GM21786 (cell line): ENCODE data around the gene ELAVL4.

ENCODE experiments used
- ATAC-seq: cut with Tn5 transposase; IDR thresholded peaks from one replicate; pipeline ENCODE4 v1.9.1; 2021; ENCODE audit not compliant: unreplicated experiment

Gene ELAVL4

DNA sequence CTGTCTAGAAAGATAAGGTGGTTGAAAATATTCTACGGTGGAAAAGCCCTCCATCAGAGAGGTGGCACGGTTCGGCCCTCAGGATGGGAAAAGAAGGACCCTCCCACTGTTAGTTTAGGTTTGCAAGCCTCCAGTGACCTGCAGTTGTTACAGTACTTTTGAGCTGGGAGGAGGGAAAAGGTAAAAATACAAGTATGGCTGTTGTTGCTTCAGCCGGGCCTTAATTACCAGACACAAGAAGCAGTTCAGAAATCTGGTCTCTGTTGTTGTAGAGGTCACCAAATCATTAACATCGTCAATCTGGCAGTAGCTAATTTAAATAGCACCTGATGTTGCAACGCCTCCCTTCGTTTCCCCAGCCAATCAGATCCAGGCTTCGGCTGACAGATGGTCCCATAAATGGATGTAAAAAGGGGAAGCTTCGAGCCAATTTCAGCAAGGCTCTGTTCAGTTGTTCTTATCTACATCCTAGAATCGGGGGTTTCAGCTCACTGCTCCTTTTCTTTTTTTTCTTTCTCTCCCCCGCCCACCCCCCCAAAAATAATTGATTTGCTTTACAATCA, at the start of gene ELAVL4:
Gene ELAVL4, plus strand, starts transcription at position 424 of the 563 bp plus-strand sequence. CDS start 270 bp downstream, outside the sequence.
- no peak for ATAC-seq

DNA sequence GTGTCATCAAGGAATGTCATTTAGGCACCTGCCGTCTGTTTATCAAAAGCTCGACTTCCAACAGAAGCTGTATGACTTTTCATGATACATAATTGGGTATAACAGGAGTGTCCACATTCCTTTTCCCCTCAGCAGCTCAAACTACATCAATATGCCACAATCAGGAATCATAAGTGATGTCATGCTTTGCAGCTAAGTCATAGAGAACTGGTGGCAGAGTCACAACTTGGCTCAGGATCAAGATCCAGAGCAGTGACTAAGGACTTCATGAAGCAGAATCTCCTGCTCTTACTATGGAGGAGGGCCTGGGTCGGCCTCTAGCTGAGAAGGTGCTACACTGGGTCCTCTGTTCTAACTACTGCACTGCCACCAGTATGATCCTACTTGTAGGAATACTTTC, 48.4 kb upstream of the ELAVL4 start:
- ATAC-seq = no peak

- ATAC-seq = no peak
Measured at GRCh38 chr1:50066806-50067205, 41.9 kb upstream of the ELAVL4 start.

DNA sequence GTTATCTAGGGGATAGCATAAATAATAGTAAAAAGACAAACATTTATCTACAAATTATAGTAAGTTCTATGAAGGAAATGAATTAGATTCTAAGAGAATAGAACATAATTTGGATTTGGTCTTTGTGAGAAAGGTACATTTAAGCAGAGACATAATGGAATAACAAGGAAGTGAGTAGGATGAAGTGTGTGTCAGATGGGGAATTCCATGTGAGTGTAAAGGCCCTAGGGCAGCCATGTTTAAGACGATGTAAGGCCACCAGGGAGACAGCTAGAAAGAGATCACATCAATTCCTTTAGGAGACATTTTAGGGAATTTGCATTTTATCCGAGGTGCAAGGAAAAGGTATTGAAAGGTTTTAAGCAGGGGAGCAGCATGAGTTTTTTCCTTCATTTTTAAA, 33.8 kb upstream of the ELAVL4 start:
- ATAC-seq = no peak

GRCh38 chr1:50077273-50077672, 31.4 kb upstream of the ELAVL4 start:
- no peak for ATAC-seq

DNA sequence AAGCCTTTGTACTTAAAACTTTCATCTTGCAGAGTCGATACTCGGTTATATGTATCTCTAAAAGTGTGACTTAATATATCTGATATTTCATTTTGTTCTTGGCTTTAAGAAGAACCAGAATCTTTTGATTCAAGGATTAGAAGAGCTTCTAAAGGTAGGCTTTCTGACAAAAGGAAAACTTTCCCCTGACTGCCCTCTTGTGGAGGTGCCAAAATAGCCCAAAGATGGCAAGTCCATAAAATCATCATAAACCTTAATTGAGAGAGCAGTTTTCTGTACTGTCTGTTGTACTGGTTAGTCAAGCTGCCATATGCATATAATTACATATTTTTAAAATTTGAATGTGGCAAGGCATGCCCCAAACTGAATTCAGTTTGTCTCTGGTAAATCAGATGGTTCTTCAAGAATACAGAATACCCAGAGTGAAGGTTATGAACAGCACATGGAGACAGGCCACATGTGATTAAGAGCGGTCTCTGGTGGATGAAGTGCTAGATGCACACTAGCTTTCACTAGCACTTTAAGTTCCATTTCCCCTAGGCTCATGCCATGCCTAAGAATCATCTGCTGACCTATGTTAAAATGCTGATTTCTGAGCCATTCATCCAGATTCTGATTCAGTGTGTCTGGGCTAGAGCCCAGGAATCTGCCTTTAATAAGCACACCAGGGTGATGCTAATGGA, 27.7 kb upstream of the ELAVL4 start:
- ATAC-seq = no peak

DNA sequence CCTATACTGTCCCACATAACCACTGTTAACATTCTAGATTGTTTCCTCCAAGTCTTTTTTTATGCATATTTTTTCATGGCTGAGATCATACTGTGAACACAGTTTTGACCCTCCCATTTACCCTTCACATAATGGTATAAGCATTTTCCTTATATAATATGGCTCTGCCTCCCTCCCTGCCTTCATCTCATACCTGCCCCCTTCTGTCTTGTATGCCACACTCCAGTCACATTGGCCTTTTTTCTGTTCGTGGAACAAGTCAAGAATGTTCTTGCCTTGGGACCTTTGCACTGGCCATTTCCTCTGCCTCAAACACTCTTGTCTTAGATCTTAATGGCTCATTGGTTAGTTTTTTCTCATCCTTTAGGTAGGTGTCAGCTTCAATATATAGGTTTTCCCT, 24.3 kb upstream of the ELAVL4 start:
- no peak for ATAC-seq

GRCh38 chr1:50091068-50091467, 17.7 kb upstream of the ELAVL4 start:
- no peak for ATAC-seq

GRCh38 chr1:50095716-50096115, 13.0 kb upstream of the ELAVL4 start:
- ATAC-seq = no peak

DNA sequence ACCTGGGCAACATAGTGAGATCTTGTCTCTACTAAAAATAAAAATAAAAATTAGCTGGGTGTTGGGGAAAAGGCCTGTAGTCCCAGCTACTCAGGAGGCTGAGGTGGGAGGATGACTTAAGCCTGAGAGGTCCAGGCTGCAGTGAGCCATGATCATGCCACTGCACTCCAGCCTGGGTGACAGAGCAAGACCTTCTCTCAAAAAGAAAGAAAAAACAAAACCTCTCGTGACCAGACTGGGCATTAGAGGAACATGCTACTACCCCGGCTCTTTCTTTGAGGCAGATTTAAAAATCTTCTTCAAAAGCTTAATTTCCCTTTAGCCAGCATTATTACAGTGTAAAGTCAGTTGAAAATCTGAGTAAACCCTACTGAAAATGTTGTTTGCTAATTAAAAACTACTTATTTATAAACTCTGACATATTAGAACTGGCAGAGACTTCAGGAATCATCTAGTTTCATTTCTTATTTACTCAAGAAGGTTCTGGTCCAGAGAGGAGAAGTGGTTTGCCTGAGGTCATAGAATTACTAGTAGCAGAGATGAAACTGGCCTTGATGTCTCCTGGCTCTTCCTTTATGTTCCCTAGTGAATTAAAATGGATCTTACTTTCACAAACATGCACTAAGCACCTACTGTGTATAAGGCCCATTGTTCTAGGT, 11.6 kb upstream of the ELAVL4 start:
- no peak for ATAC-seq

- no peak for ATAC-seq
Measured at GRCh38 chr1:50097791-50098190, 10.9 kb upstream of the ELAVL4 start.

- ATAC-seq = no peak
Measured at GRCh38 chr1:50098591-50099021, 10.1 kb upstream of the ELAVL4 start.

DNA sequence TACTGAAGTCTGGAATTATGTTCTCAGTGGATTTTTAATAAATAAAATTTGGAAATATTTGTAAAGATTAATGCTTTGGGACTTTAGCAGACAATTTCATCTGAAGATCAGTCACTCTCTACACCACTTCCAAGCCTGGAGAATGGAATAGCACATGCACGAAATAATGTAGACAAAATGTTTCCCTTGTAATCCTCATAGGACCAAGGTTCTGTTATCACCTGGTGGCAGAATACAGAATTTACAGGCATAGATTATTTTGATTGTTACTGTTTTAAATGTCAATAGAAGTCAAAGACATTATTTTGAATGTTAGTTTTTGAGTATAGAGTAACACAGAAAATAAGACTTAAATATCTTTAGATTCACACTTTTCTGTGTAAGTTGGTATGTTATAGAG, 9.1 kb upstream of the ELAVL4 start:
- ATAC-seq = no peak

DNA sequence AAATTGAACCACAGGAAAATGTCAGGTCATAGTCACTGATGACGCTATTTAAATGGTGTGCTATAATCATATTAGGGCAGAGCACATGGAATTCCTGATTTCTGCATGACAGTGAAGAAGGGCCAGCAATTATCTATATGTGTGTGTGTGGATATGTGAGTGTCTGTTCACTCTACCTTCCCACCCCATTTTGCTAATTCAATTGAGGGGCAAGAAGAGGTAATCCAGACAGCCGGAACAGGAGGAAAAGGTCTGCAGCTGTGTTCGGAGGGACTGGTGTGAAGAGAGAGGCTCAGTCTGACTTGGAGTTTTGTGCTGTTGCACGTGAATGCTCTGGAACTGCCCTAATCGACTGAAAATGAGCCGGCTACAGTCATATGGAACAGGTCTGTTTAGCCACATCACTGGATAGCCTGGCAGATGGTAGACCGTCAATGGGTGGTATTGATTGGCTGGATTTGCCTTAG, 5.1 kb upstream of the ELAVL4 start:
- ATAC-seq = no peak

GRCh38 chr1:50105433-50105832, 3.3 kb upstream of the ELAVL4 start:
- ATAC-seq = no peak

DNA sequence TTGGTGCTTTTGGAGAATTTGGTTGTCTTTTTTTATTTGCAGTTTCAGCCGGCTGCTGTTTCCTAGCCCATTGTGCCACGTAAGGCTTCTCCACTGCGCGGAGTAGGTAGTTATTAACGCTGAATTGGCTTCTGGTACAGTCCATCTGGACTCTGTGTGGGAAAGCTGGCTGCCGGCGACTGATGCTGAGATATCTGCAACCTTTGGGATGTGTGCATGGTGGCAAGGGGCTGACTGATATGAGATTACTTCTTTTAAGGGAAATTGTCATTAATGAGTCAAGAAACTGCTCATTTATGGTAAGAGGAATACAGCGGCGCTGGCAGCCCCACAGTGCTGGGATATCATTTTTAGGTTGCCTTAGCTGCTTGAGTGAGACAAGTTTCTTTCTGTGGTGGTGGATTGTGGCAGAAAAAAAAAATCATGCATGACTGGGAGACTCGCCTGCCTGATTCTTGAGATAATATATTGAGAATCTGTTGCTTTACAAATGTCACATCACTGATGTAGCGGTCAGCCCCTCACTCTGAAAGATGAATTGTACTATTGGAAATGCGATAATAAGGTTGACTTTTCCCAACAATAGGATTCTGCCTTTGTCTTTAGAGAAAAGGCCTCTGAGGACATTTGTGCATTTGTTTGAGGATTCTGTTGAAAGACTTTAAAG, 2.5 kb upstream of the ELAVL4 start:
- ATAC-seq = no peak

GRCh38 chr1:50109116-50109515, 396 bp downstream of the ELAVL4 start:
- no peak for ATAC-seq

DNA sequence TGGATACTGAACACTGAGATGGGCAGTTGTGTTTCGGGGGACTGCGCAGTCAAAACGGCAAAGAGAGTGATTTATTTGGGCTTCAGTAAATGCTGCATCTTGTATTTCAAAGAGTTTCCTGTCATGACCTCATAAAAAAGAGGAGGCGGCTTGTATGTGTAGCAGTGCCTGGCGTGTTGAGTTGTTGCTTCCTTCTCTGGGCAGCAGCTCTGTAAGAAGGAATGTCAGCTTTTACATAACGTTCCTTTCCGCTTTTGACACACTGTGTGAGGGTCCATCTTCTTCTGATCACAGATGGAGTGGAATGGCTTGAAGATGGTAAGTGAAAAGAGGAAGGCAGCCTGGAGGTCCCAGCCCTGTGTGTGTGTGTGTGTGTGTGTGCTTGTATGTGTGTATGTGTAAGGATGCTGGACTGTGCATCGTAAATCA, 941 bp downstream of the ELAVL4 start:
- no peak for ATAC-seq

DNA sequence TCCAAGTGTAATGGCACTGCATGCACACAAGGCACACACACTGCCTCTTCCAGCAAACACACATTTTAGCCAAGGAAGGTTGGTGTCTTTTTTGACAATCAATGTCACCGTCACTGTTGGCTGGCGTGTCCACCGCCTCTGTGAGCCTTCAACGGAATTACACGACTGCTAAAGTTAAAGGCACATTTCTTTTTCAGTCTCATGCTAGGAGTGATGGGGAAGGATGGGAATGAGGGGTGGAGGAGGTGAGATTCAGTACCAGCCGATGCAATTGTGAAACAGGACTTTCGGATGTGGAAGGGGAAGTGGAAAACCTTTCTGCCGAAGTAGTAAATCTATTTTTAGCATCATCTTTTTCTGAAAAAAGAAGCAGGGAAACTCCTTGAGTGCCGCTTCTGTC, 1.4 kb downstream of the ELAVL4 start:
- no peak for ATAC-seq

DNA sequence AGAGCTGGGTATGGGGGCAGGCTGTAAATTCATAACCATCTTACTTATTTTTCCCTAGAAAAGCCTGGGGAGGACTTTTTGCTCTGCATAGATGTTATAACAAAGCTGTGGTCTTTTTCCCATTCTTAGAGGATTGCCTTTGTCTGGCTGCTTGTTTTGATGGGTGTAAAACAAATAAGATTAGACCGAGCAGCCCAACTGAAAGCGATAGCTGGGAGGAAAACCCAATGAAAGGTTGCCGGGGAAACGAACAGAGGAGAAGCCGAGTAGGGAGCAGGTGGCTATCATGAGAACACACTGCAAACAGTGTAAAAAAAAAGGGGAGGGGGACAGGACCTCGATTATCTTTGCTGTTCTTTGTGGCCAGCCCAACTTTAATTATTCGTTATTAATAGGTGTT, 1.9 kb downstream of the ELAVL4 start:
- no peak for ATAC-seq

DNA sequence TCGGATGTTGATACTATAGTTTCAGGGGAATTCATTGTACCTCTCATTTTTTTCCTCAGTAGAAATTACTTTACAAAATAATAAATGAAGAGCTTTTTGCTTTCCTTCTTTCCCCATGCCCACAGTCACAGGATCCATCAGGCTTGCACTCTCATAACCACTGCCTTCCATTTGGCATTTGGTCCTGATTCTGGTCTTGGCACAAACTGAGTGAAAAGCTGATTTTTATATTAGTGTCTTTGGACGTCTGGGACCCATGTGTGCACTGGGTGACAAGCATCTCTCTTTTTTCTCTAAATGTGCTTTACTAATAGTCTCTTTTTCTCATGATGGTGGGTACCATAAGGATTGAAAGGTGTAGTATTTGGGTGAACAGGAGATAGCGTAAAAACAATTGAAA, 2.8 kb downstream of the ELAVL4 start:
- no peak for ATAC-seq

DNA sequence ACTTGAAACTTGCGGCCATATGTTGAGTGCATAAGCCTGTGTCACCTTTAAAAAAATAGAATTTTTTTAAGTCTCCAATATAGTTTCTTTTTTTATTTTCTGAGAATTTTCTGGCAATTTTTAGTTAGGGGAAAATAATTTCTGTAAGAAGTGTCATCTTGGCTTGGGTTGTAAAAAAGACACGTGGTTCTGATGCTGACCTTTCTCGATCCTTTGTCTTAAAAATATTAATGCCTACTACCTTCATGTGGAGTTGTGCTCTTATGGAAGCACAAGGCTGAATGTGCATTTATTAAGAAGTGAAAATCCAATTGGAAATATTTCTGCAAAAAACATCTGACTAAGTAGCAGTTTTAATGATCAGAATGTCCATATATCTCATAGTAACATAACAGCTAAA, 3.5 kb downstream of the ELAVL4 start:
- ATAC-seq = no peak
